ENCODE results near the gene PRKAB1.

Gene PRKAB1

DNA sequence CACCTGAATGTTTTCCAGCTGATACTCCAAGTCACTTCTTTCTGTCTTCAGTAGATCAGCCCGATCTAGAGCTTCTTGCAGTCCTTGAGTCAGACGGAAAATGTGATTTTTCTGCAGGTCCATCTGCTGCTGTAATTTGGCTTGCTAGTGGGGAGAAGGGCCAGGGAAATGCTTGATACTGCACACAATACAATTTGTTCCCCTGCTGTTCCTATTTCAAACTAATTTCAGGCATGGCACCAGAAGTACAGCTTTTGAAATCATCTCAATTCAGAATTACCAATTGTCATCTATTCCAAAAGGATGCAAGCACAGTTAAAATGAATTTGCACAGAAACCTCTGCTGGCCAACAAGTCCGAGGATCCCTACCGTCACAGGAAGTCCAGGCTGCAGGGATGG is 53.4 kb downstream of the PRKAB1 start:
- no peak overlapping the region for H3K4me3 ChIP-seq (ENCODE audit: control insufficient read depth, low read depth, low read length)
- TF ChIP-seq, protein P1, sequence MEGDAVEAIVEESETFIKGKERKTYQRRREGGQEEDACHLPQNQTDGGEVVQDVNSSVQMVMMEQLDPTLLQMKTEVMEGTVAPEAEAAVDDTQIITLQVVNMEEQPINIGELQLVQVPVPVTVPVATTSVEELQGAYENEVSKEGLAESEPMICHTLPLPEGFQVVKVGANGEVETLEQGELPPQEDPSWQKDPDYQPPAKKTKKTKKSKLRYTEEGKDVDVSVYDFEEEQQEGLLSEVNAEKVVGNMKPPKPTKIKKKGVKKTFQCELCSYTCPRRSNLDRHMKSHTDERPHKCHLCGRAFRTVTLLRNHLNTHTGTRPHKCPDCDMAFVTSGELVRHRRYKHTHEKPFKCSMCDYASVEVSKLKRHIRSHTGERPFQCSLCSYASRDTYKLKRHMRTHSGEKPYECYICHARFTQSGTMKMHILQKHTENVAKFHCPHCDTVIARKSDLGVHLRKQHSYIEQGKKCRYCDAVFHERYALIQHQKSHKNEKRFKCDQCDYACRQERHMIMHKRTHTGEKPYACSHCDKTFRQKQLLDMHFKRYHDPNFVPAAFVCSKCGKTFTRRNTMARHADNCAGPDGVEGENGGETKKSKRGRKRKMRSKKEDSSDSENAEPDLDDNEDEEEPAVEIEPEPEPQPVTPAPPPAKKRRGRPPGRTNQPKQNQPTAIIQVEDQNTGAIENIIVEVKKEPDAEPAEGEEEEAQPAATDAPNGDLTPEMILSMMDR (conservative IDR thresholded peaks at IDR 0.05; ENCODE audit: control insufficient read depth, insufficient read depth, low read depth, low read length) = no peak
- DNase-seq (ENCODE audit: low read depth) = no peak

DNA sequence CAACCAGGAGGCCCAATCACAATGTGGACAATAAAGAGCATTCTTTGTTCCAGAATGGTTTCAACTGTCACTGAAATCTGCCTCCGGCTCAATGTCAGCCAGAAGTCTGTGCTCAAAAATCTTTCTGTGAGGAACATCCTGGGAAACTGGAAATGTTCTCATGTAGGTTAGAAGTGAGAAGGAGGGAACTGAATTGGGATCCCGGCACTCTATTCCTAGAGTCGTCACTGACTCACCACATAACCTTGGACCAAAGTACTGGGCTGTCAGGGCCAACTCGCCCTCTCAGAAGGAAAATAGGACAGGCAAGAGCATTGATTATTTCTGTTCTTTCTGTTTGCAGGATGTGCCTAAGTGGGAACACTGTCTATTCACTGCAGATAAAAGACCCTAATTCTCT is 57.6 kb downstream of the PRKAB1 start:
- no peak overlapping the region for H3K4me3 ChIP-seq (ENCODE audit: control insufficient read depth, low read depth, low read length)
- peak; percentile 45 for DNase-seq (ENCODE audit: low read depth)
- TF ChIP-seq, protein P1 (conservative IDR thresholded peaks at IDR 0.05; ENCODE audit: control insufficient read depth, insufficient read depth, low read depth, low read length) = no peak

DNA sequence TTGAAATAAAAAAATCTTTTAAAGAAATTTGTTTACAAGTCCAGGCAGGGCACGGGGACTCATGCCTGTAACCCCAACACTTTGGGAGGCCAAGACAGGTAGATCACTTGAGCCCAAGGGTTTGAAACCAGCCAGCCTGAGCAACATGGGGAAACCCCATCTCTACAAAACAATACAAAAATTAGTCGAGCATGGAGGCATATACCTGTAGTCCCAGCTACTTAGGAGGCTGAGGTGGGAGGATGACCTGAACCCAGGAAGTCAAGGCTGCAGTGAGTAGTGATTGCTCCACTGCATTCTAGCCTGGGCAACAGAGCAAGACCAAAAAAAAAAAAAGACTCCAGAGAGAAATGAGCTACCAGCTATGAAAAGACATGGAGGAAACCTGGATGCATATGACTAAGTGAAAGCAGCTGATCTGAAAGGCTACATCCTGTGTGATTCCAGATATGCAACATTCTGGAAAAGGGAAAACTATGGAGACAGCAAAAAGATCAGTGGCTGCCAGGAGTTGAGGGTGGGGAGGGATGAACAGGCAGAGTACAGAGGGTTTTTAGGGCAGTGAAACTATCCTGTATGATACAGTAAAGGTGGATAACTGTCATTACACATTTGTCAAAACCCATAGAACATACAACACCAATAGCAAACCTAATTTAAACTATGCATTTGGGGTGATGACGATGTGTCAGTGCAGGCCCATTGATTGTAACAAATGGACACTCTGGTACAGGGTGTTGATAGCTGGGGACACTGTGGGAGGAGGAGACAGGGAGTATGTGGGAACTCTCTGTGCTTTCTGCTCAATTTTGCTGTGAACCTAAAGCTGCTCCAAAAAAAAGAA is 59.9 kb downstream of the PRKAB1 start:
- H3K4me3 ChIP-seq (ENCODE audit: control insufficient read depth, low read depth, low read length) = no peak overlapping the region
- TF ChIP-seq, protein P1 (conservative IDR thresholded peaks at IDR 0.05; ENCODE audit: control insufficient read depth, insufficient read depth, low read depth, low read length) = no peak
- peak; percentile 4 for DNase-seq (ENCODE audit: low read depth)

DNA sequence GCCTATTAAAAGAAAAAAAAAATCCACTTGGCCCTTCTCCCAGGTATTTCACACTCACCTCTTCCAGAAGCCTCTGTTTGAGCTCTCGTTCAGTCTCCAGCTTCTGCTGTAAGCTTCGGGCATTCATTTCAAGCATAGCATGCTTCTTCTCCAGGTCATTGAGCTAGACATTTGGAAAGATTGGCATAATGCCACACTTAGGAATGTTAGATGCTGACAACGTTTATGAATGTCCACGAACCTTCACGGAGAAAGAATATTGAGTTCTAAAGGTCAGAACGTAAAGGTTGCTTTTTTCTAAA is 60.5 kb downstream of the PRKAB1 start:
- no peak for DNase-seq (ENCODE audit: low read depth)

DNA sequence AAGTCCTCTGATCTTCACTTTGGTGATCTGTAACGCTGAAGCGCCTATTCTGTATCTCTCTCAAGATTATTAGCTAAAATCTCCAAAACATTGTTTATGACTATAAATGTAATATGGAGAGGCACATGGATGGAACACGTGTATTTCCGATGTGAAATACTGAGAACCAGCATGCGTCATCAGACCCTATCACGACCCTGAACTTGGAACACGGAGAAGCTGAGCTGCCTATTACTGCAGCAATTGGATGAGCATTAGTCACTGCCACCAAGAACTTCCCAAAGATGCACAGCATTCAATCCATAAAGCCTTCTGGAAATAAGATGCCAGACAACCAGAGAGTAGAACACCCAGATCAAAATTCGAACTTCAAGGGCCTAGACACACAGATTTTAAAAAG is 61.9 kb downstream of the PRKAB1 start:
- TF ChIP-seq, protein P1 (conservative IDR thresholded peaks at IDR 0.05; ENCODE audit: control insufficient read depth, insufficient read depth, low read depth, low read length) = no peak
- DNase-seq (ENCODE audit: low read depth) = no peak

More for the DNA sequence above, 60.5 kb downstream of the PRKAB1 start:
- H3K4me3 ChIP-seq (ENCODE audit: control insufficient read depth, low read depth, low read length) = no peak overlapping the region
- TF ChIP-seq, protein P1 (conservative IDR thresholded peaks at IDR 0.05; ENCODE audit: control insufficient read depth, insufficient read depth, low read depth, low read length) = no peak

DNA sequence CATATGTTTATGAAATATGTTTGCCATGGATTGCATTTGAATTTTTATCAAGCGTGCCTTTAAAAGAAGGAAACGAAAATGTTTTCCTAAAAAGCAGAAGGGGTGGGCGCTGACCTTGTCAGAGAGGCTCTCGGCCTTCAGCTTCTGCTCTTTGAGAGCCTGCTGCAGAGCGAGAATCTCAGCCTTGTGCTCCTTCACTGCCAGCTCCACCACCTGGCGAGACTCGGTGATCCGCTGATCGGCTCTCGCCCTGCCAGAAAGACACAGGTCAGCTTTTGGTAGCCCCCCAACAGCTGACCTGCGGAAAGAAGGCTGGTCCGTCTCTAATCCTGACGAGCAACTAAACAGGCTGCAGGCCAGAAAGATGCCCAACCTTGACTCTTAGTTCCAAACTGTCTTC is 62.4 kb downstream of the PRKAB1 start:
- DNase-seq (ENCODE audit: low read depth) = no peak
- TF ChIP-seq, protein P1 (conservative IDR thresholded peaks at IDR 0.05; ENCODE audit: control insufficient read depth, insufficient read depth, low read depth, low read length) = no peak
- H3K4me3 ChIP-seq (ENCODE audit: control insufficient read depth, low read depth, low read length) = no peak overlapping the region

More for the DNA sequence above, 61.9 kb downstream of the PRKAB1 start:
- no peak overlapping the region for H3K4me3 ChIP-seq (ENCODE audit: control insufficient read depth, low read depth, low read length)

Measured in fibroblast of mammary gland (primary cell).